ENCODE results near the gene TMEM208. TPM values are rescaled to one million over a fixed set of nuclear protein-coding genes. Genes with fewer than 3 reads are reported as not detected.

TMEM208 gene
- total RNA-seq, 1 experiment from 2014 or later = 44.4 TPM

DNA sequence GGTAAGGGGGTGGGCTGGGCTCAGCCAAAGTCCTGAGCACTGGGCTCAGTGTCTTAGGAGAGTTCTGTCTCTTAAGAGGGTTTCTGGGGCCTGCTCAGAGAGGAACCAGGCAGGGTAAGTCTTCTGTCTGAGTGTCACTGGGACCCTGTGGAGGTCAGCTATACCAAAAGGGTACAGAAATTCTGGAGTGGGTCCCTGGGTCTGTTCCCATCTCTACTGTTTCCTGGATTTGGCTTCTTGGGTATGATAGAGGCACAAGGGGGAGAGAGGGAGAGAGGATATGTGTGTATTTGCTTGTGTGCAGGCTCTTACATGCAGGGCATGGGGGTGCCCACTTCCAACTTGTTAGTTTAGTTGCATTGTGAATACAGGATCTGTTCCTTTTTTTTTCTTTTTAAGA lies 33.4 kb upstream of the TMEM208 start:
- H3K9me3 Mint-ChIP-seq (ENCODE audit: unreplicated experiment) = no peaks in the 10 kb centered on the region
- H3K27me3 Mint-ChIP-seq (ENCODE audit: insufficient read depth, unreplicated experiment) = no peaks in the 10 kb centered on the region
- peaks cover 42% of the 10 kb centered on the region for H3K36me3 Mint-ChIP-seq (ENCODE audit: insufficient read depth, unreplicated experiment)
- TF ChIP-seq, protein P1, sequence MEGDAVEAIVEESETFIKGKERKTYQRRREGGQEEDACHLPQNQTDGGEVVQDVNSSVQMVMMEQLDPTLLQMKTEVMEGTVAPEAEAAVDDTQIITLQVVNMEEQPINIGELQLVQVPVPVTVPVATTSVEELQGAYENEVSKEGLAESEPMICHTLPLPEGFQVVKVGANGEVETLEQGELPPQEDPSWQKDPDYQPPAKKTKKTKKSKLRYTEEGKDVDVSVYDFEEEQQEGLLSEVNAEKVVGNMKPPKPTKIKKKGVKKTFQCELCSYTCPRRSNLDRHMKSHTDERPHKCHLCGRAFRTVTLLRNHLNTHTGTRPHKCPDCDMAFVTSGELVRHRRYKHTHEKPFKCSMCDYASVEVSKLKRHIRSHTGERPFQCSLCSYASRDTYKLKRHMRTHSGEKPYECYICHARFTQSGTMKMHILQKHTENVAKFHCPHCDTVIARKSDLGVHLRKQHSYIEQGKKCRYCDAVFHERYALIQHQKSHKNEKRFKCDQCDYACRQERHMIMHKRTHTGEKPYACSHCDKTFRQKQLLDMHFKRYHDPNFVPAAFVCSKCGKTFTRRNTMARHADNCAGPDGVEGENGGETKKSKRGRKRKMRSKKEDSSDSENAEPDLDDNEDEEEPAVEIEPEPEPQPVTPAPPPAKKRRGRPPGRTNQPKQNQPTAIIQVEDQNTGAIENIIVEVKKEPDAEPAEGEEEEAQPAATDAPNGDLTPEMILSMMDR (IDR thresholded peaks at IDR 0.05; ENCODE audit: unreplicated experiment) = no peak
- H3K4me1 Mint-ChIP-seq (ENCODE audit: insufficient read depth, unreplicated experiment) = peaks cover 34% of the 10 kb centered on the region
- H3K4me3 Mint-ChIP-seq (ENCODE audit: unreplicated experiment) = peak overlapping the region; percentile 77
- BruUV-seq (replicated peaks) = no TSS peak
- ChIA-PET CTCF (interaction anchor here (0.6 to 1.5 kb wide), 5 partner anchors 8 to 51 kb away, joined by 3 to 8 read pairs (median 3); no protein-coding TSS in a partner anchor), POLR2A (interaction anchor here (0.7 to 2.6 kb wide), 7 partner anchors 10 to 53 kb away, joined by 3 to 12 read pairs (median 8); partner anchors contain the start of genes FHOD1, MATCAP1 and TMEM208)
- H3K27ac Mint-ChIP-seq (ENCODE audit: low read depth, unreplicated experiment) = no peak overlapping the region
- DNase-seq (ENCODE audit: unreplicated experiment) = no peak
- intact Hi-C loops (cut with micrococcal nuclease) = loop anchor here (2.0 kb wide), 1 partner anchor 85 kb away; the partner anchor contains the start of gene PLEKHG4

DNA sequence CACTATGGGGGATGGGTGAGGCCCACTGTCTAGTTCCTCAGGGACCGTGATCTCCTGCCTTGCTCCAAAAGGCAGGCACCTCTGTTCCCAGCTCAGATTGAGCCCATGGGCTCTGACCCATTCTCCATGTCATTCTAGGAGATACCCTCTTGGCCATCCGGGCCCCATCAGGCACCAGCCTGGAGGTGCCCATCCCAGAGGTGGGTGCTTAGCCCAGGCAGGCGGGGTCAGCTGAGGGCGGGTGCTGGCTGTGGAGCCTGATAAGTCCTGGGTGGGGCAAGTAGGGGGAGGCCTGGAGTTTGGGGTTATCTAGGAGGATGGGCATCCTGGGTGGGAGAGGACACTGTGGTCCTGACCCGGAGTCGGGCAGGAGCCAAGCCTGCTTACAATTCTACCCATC lies 32.7 kb upstream of the TMEM208 start:
- no peak for DNase-seq (ENCODE audit: unreplicated experiment)
- TF ChIP-seq, protein P1 (IDR thresholded peaks at IDR 0.05; ENCODE audit: unreplicated experiment) = no peak
- ChIA-PET CTCF (interaction anchor here (0.7 to 1.5 kb wide), 4 partner anchors 9 to 299 kb away, joined by 3 to 8 read pairs (median 3); no protein-coding TSS in a partner anchor), POLR2A (interaction anchor here (0.6 to 2.6 kb wide), 4 partner anchors 9 to 53 kb away, joined by 3 to 9 read pairs (median 4); partner anchors contain the start of gene FHOD1)
- peak overlapping the region; percentile 77 for H3K4me3 Mint-ChIP-seq (ENCODE audit: unreplicated experiment)
- no peaks in the 10 kb centered on the region for H3K9me3 Mint-ChIP-seq (ENCODE audit: unreplicated experiment)
- H3K27ac Mint-ChIP-seq (ENCODE audit: low read depth, unreplicated experiment) = no peak overlapping the region
- peaks cover 36% of the 10 kb centered on the region for H3K4me1 Mint-ChIP-seq (ENCODE audit: insufficient read depth, unreplicated experiment)
- peaks cover 42% of the 10 kb centered on the region for H3K36me3 Mint-ChIP-seq (ENCODE audit: insufficient read depth, unreplicated experiment)
- H3K27me3 Mint-ChIP-seq (ENCODE audit: insufficient read depth, unreplicated experiment) = no peaks in the 10 kb centered on the region
- no TSS peak for BruUV-seq (replicated peaks)
- intact Hi-C loops (cut with micrococcal nuclease) = no loop called here

DNA sequence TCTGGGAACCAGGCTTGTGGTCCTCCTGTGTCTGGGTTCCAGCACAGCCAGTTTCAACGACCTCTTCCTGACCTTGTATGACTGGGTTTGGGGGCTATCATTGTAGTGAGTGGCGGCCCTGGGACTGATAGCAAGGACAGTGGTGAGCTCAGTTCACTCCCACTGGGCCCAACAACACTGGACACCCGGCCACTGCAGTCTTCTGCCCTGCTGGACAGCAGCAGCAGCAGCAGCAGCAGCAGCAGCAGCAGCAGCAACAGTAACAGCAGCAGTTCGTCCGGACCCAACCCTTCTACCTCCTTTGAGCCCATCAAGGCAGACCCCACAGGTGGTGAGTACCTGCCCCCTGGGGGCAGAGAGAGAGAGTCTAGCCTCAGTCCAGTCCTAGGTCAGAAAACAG lies 31.3 kb upstream of the TMEM208 start:
- TF ChIP-seq, protein P1 (IDR thresholded peaks at IDR 0.05; ENCODE audit: unreplicated experiment) = no peak
- ChIA-PET CTCF (interaction anchor here (0.6 to 0.9 kb wide), 3 partner anchors 17 to 218 kb away, joined by 3 read pairs; no protein-coding TSS in a partner anchor), POLR2A (no interaction called here)
- H3K9me3 Mint-ChIP-seq (ENCODE audit: unreplicated experiment) = no peaks in the 10 kb centered on the region
- intact Hi-C loops (cut with micrococcal nuclease) = no loop called here
- peak overlapping the region; percentile 14 for H3K27ac Mint-ChIP-seq (ENCODE audit: low read depth, unreplicated experiment)
- no peak overlapping the region for H3K4me3 Mint-ChIP-seq (ENCODE audit: unreplicated experiment)
- DNase-seq (ENCODE audit: unreplicated experiment) = no peak
- H3K27me3 Mint-ChIP-seq (ENCODE audit: insufficient read depth, unreplicated experiment) = no peaks in the 10 kb centered on the region
- no TSS peak for BruUV-seq (replicated peaks)
- peaks cover 51% of the 10 kb centered on the region for H3K36me3 Mint-ChIP-seq (ENCODE audit: insufficient read depth, unreplicated experiment)
- H3K4me1 Mint-ChIP-seq (ENCODE audit: insufficient read depth, unreplicated experiment) = peaks cover 43% of the 10 kb centered on the region

DNA sequence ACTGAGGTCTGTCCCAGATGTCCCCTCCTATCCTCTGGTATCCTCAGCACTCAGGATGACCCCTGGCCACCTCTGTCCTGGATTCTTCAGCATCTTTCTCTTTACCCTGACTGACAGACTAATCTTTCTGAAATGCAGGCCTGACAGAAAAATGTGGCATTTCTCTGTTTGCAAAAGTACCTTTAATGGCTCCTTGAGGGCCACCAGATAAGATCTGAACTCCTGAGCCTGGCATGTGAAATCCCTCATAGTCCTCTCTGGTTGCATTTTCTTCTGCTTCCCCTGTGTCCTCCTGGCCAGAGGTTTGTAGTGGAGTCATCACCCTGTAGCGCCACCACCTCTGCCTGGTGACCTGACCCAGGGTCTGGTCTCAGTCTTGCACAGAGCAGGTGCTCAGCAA lies 30.0 kb upstream of the TMEM208 start:
- Mint-ChIP-seq H3K36me3 (ENCODE audit: insufficient read depth, unreplicated experiment) (peaks cover 54% of the 10 kb centered on the region), H3K27me3 (ENCODE audit: insufficient read depth, unreplicated experiment) (no peaks in the 10 kb centered on the region), H3K4me3 (ENCODE audit: unreplicated experiment) (no peak overlapping the region), H3K4me1 (ENCODE audit: insufficient read depth, unreplicated experiment) (peaks cover 35% of the 10 kb centered on the region), H3K9me3 (ENCODE audit: unreplicated experiment) (no peaks in the 10 kb centered on the region), H3K27ac (ENCODE audit: low read depth, unreplicated experiment) (peak overlapping the region; percentile 14)
- POLR2A ChIA-PET = interaction anchor here (0.9 to 3.8 kb wide), 3 partner anchors 10 to 50 kb away, joined by 3 to 28 read pairs (median 25); partner anchors contain the start of gene FHOD1
- intact Hi-C loops (cut with micrococcal nuclease) = no loop called here
- no peak for DNase-seq (ENCODE audit: unreplicated experiment)
- BruUV-seq (replicated peaks) = no TSS peak
- TF ChIP-seq, protein P1 (IDR thresholded peaks at IDR 0.05; ENCODE audit: unreplicated experiment) = no peak
- CTCF ChIA-PET = interaction anchor here (0.5 to 3.6 kb wide), 8 partner anchors 7 to 247 kb away, joined by 3 to 29 read pairs (median 8); partner anchors contain the start of genes EXOC3L1 and TMEM208
